ENCODE results near the gene POLR3H. TPM values are rescaled to one million over a fixed set of nuclear protein-coding genes. Genes with fewer than 3 reads are reported as not detected.
A peak's percentile ranks its signal among the peaks of the same experiment; 100 is the strongest.

Gene POLR3H
- polyA plus RNA-seq, 1 donor from 2014 or later, result 28.0 TPM

GRCh38 chr22:41563051-41563711 is 18.9 kb upstream of the POLR3H start:
- Histone ChIP-seq H3K27ac (ENCODE audit: low read length) (no peak overlapping the region), H3K4me2 (ENCODE audit: low read length) (no peak overlapping the region), H3K27me3 (ENCODE audit: insufficient read depth, low read depth, low read length) (no peaks in the 10 kb centered on the region), H3K79me2 (replicated peaks; ENCODE audit: insufficient read depth, low read length) (no peaks in the 10 kb centered on the region), H3K9ac (ENCODE audit: low read length) (no peak overlapping the region), H3K4me3 (ENCODE audit: low read length) (no peak overlapping the region), H2AFZ (ENCODE audit: low read depth, low read length) (no peak overlapping the region), H3K9me2 (ENCODE audit: insufficient read depth, low read length) (no peaks in the 10 kb centered on the region), H3K36me3 (ENCODE audit: insufficient read depth, low read length) (no peaks in the 10 kb centered on the region), H3K9me3 (ENCODE audit: low read length) (no peaks in the 10 kb centered on the region), H3F3A (ENCODE audit: insufficient read depth, low read length, poor library complexity, severe bottlenecking) (no peaks in the 10 kb centered on the region), H4K20me1 (ENCODE audit: insufficient read depth) (no peaks in the 10 kb centered on the region)
- TF ChIP-seq RAD21 (conservative IDR thresholded peaks at IDR 0.05) (no peak), POLR2AphosphoS5 (IDR thresholded peaks at IDR 0.05) (no peak)

GRCh38 chr22:41562461-41562860 is 18.2 kb upstream of the POLR3H start:
- no peak overlapping the region for H3K27ac ChIP-seq (ENCODE audit: low read length)
- TF ChIP-seq RAD21 (conservative IDR thresholded peaks at IDR 0.05) (no peak), CTCF (IDR thresholded peaks at IDR 0.05; ENCODE audit: poor library complexity, severe bottlenecking) (no peak), EP300 (conservative IDR thresholded peaks at IDR 0.05; ENCODE audit: poor library complexity, severe bottlenecking) (no peak), TAF1 (IDR thresholded peaks at IDR 0.05; ENCODE audit: low read depth) (no peak), EZH2 (IDR thresholded peaks at IDR 0.05; ENCODE audit: borderline replicate concordance, insufficient read depth, low read length, poor library complexity, severe bottlenecking) (no peak), MXI1 (conservative IDR thresholded peaks at IDR 0.05; ENCODE audit: poor library complexity, severe bottlenecking) (no peak), SMC3 (conservative IDR thresholded peaks at IDR 0.05; ENCODE audit: poor library complexity) (no peak), POLR2AphosphoS5 (IDR thresholded peaks at IDR 0.05) (no peak)
- TF ChIP-seq, protein P1, sequence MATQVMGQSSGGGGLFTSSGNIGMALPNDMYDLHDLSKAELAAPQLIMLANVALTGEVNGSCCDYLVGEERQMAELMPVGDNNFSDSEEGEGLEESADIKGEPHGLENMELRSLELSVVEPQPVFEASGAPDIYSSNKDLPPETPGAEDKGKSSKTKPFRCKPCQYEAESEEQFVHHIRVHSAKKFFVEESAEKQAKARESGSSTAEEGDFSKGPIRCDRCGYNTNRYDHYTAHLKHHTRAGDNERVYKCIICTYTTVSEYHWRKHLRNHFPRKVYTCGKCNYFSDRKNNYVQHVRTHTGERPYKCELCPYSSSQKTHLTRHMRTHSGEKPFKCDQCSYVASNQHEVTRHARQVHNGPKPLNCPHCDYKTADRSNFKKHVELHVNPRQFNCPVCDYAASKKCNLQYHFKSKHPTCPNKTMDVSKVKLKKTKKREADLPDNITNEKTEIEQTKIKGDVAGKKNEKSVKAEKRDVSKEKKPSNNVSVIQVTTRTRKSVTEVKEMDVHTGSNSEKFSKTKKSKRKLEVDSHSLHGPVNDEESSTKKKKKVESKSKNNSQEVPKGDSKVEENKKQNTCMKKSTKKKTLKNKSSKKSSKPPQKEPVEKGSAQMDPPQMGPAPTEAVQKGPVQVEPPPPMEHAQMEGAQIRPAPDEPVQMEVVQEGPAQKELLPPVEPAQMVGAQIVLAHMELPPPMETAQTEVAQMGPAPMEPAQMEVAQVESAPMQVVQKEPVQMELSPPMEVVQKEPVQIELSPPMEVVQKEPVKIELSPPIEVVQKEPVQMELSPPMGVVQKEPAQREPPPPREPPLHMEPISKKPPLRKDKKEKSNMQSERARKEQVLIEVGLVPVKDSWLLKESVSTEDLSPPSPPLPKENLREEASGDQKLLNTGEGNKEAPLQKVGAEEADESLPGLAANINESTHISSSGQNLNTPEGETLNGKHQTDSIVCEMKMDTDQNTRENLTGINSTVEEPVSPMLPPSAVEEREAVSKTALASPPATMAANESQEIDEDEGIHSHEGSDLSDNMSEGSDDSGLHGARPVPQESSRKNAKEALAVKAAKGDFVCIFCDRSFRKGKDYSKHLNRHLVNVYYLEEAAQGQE (IDR thresholded peaks at IDR 0.05; ENCODE audit: borderline replicate concordance), result no peak
- H3K9me3 ChIP-seq (ENCODE audit: low read length), result no peaks in the 10 kb centered on the region
- H3F3A ChIP-seq (ENCODE audit: insufficient read depth, low read length, poor library complexity, severe bottlenecking), result no peaks in the 10 kb centered on the region
- peak overlapping the region; percentile 82 for H3K9ac ChIP-seq (ENCODE audit: low read length)
- no peaks in the 10 kb centered on the region for H3K9me2 ChIP-seq (ENCODE audit: insufficient read depth, low read length)
- H2AFZ ChIP-seq (ENCODE audit: low read depth, low read length), result no peak overlapping the region
- H3K4me2 ChIP-seq (ENCODE audit: low read length), result peak overlapping the region; percentile 84
- no peaks in the 10 kb centered on the region for H3K79me2 ChIP-seq (replicated peaks; ENCODE audit: insufficient read depth, low read length)
- no peaks in the 10 kb centered on the region for H4K20me1 ChIP-seq (ENCODE audit: insufficient read depth)
- H3K4me3 ChIP-seq (ENCODE audit: low read length), result peak overlapping the region; percentile 73
- no peaks in the 10 kb centered on the region for H3K36me3 ChIP-seq (ENCODE audit: insufficient read depth, low read length)
- H3K27me3 ChIP-seq (ENCODE audit: insufficient read depth, low read depth, low read length), result no peaks in the 10 kb centered on the region

All from neural cell (in vitro differentiated cells).